Measurements from ENCODE around the gene EMX2.

GRCh38 chr10:117581961-117582360, 39.4 kb downstream of the EMX2 start:
- TF ChIP-seq CTCF (IDR thresholded peaks at IDR 0.05) (no peak), EP300 (IDR thresholded peaks at IDR 0.05) (no peak)

All from gastroesophageal sphincter (tissue), 3 donors.